ENCODE measurements around the gene TRMU. TPM values are rescaled to one million over a fixed set of nuclear protein-coding genes. Genes with fewer than 3 reads are reported as not detected.

Gene TRMU
- total and polyA plus RNA-seq, 2 experiments from 2014 or later: 48.3 to 70.4 TPM

DNA sequence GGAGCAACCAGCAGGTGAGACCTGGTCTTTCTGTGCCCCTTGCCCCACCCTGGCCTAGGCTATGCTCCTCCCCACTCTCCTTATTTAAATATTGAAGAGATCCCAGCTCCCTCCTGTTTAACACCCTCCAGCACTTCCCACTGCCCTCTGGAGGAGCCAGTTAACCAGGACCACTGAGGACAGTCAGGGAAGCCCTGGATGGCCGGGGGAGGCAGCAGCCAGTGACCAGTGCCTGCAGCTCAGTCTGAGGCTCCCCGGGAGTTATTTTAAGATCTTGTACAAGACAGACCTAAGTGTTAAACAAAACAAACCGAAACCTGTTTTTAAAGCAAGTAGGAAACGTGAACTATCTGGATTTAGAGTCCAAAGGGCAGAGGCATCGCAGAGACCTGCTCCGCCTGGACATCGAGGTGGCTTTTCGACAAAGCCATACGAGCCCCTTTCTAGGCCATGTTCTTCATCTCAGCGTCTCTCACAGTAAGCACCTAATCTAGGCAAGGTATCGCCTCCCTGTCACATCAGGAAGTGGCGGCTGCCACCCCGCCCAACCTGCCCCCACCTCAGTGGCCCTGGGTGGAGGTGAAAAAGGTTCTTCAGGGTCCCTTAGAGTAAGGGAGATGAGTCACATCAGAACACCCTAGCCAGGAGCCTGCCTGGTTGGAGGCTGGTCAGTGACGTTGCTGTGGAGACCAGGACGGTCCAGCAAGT is 35.2 kb downstream of the TRMU start (continued):
- TF ChIP-seq, protein P1, sequence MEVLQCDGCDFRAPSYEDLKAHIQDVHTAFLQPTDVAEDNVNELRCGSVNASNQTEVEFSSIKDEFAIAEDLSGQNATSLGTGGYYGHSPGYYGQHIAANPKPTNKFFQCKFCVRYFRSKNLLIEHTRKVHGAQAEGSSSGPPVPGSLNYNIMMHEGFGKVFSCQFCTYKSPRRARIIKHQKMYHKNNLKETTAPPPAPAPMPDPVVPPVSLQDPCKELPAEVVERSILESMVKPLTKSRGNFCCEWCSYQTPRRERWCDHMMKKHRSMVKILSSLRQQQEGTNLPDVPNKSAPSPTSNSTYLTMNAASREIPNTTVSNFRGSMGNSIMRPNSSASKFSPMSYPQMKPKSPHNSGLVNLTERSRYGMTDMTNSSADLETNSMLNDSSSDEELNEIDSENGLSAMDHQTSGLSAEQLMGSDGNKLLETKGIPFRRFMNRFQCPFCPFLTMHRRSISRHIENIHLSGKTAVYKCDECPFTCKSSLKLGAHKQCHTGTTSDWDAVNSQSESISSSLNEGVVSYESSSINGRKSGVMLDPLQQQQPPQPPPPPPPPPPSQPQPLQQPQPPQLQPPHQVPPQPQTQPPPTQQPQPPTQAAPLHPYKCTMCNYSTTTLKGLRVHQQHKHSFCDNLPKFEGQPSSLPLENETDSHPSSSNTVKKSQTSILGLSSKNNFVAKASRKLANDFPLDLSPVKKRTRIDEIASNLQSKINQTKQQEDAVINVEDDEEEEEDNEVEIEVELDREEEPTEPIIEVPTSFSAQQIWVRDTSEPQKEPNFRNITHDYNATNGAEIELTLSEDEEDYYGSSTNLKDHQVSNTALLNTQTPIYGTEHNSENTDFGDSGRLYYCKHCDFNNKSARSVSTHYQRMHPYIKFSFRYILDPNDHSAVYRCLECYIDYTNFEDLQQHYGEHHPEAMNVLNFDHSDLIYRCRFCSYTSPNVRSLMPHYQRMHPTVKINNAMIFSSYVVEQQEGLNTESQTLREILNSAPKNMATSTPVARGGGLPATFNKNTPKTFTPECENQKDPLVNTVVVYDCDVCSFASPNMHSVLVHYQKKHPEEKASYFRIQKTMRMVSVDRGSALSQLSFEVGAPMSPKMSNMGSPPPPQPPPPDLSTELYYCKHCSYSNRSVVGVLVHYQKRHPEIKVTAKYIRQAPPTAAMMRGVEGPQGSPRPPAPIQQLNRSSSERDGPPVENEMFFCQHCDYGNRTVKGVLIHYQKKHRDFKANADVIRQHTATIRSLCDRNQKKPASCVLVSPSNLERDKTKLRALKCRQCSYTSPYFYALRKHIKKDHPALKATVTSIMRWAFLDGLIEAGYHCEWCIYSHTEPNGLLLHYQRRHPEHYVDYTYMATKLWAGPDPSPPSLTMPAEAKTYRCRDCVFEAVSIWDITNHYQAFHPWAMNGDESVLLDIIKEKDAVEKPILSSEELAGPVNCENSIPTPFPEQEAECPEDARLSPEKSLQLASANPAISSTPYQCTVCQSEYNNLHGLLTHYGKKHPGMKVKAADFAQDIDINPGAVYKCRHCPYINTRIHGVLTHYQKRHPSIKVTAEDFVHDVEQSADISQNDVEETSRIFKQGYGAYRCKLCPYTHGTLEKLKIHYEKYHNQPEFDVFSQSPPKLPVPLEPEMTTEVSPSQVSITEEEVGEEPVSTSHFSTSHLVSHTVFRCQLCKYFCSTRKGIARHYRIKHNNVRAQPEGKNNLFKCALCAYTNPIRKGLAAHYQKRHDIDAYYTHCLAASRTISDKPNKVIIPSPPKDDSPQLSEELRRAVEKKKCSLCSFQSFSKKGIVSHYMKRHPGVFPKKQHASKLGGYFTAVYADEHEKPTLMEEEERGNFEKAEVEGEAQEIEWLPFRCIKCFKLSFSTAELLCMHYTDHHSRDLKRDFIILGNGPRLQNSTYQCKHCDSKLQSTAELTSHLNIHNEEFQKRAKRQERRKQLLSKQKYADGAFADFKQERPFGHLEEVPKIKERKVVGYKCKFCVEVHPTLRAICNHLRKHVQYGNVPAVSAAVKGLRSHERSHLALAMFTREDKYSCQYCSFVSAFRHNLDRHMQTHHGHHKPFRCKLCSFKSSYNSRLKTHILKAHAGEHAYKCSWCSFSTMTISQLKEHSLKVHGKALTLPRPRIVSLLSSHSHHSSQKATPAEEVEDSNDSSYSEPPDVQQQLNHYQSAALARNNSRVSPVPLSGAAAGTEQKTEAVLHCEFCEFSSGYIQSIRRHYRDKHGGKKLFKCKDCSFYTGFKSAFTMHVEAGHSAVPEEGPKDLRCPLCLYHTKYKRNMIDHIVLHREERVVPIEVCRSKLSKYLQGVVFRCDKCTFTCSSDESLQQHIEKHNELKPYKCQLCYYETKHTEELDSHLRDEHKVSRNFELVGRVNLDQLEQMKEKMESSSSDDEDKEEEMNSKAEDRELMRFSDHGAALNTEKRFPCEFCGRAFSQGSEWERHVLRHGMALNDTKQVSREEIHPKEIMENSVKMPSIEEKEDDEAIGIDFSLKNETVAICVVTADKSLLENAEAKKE (CRISPR knock-in tag; IDR thresholded peaks at IDR 0.05): no peak
- TF ChIP-seq EZH2phosphoT487 (IDR thresholded peaks at IDR 0.05; ENCODE audit: unreplicated experiment): no peak
- TF ChIP-seq EZH2 (IDR thresholded peaks at IDR 0.05; ENCODE audit: low read depth, unreplicated experiment): no peak
- TF ChIP-seq, protein P2, sequence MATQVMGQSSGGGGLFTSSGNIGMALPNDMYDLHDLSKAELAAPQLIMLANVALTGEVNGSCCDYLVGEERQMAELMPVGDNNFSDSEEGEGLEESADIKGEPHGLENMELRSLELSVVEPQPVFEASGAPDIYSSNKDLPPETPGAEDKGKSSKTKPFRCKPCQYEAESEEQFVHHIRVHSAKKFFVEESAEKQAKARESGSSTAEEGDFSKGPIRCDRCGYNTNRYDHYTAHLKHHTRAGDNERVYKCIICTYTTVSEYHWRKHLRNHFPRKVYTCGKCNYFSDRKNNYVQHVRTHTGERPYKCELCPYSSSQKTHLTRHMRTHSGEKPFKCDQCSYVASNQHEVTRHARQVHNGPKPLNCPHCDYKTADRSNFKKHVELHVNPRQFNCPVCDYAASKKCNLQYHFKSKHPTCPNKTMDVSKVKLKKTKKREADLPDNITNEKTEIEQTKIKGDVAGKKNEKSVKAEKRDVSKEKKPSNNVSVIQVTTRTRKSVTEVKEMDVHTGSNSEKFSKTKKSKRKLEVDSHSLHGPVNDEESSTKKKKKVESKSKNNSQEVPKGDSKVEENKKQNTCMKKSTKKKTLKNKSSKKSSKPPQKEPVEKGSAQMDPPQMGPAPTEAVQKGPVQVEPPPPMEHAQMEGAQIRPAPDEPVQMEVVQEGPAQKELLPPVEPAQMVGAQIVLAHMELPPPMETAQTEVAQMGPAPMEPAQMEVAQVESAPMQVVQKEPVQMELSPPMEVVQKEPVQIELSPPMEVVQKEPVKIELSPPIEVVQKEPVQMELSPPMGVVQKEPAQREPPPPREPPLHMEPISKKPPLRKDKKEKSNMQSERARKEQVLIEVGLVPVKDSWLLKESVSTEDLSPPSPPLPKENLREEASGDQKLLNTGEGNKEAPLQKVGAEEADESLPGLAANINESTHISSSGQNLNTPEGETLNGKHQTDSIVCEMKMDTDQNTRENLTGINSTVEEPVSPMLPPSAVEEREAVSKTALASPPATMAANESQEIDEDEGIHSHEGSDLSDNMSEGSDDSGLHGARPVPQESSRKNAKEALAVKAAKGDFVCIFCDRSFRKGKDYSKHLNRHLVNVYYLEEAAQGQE (IDR thresholded peaks at IDR 0.05; ENCODE audit: unreplicated experiment): no peak
- TF ChIP-seq ZNF114 (CRISPR knock-in tag; IDR thresholded peaks at IDR 0.05): no peak
- TF ChIP-seq NANOG (IDR thresholded peaks at IDR 0.05; ENCODE audit: borderline replicate concordance): no peak

Measured in GM23338 (cell line).